Measurements from ENCODE around the gene MYO7A.

Gene MYO7A

GRCh38 chr11:77125191-77125590 is 2.9 kb upstream of the MYO7A start:
- no peak for DNase-seq (ENCODE audit: low spot score)
- TF ChIP-seq CTCF (IDR thresholded peaks at IDR 0.05; ENCODE audit: extremely low read depth, missing control alignments), result no peak

GRCh38 chr11:77125695-77126094 is 2.4 kb upstream of the MYO7A start:
- no peak for DNase-seq (ENCODE audit: low spot score)
- TF ChIP-seq CTCF (IDR thresholded peaks at IDR 0.05; ENCODE audit: extremely low read depth, missing control alignments), result no peak

- DNase-seq (ENCODE audit: low spot score), result no peak
- TF ChIP-seq CTCF (IDR thresholded peaks at IDR 0.05; ENCODE audit: extremely low read depth, missing control alignments), result no peak
These were observed 1.8 kb upstream of the MYO7A start for GRCh38 chr11:77126156-77126775.

GRCh38 chr11:77126861-77127234 is 1.2 kb upstream of the MYO7A start:
- TF ChIP-seq CTCF (IDR thresholded peaks at IDR 0.05; ENCODE audit: extremely low read depth, missing control alignments), result no peak

GRCh38 chr11:77127235-77127911 is 673 bp upstream of the MYO7A start:
- TF ChIP-seq CTCF (IDR thresholded peaks at IDR 0.05; ENCODE audit: extremely low read depth, missing control alignments), result peak; percentile 92
- DNase-seq (ENCODE audit: low spot score), result peak; percentile 81

More at GRCh38 chr11:77126861-77127234, 1.2 kb upstream of the MYO7A start:
- no peak for DNase-seq (ENCODE audit: low spot score)

GRCh38 chr11:77129069-77129841 is 1.2 kb downstream of the MYO7A start:
- TF ChIP-seq CTCF (IDR thresholded peaks at IDR 0.05; ENCODE audit: extremely low read depth, missing control alignments), result no peak
- no peak for DNase-seq (ENCODE audit: low spot score)

Measured in GM20000 (cell line).